WTC11 (cell line): ENCODE measurements around the gene MED9. TPM values are rescaled to one million over a fixed set of nuclear protein-coding genes. Genes with fewer than 3 reads are reported as not detected.

Experiments used
- ATAC-seq: fragments of 200-7000 bp; cut with Tn5 transposase; 2 replicates; pipeline ENCODE4 v1.10.0; 2021; ENCODE audit warnings: mild to moderate bottlenecking, moderate library complexity
- CTCF ChIA-PET: fragments of 300-600 bp; sonication (Branson Sonifier 250); formaldehyde crosslinking; loops from one replicate; lab custom pipeline; 2021; ENCODE audit warnings: antibody characterized with exemption; lab: Charles Lee
- POLR2A ChIA-PET: fragments of 350-600 bp; sonication (Branson Sonifier 250); formaldehyde crosslinking; loops from one replicate; lab custom pipeline; 2021; ENCODE audit warnings: antibody characterized with exemption; lab: Charles Lee
- DNase-seq: peaks from one replicate; pipeline ENCODE4 v3.0.0; 2021; ENCODE audit warnings: low spot score
- H3K27ac Mint-ChIP-seq: 2 replicates; pipeline ENCODE4 v1.8.0; 2021; ENCODE audit warnings: mixed read lengths
- H3K27me3 Mint-ChIP-seq: 2 replicates; pipeline ENCODE4 v1.8.0; 2021; ENCODE audit warnings: low read depth, mild to moderate bottlenecking, moderate library complexity, mixed read lengths
- H3K36me3 Mint-ChIP-seq: 2 replicates; pipeline ENCODE4 v1.8.0; 2021; ENCODE audit warnings: mixed read lengths
- H3K4me1 Mint-ChIP-seq: 2 replicates; pipeline ENCODE4 v1.8.0; 2022; ENCODE audit warnings: mixed read lengths
- H3K4me3 Mint-ChIP-seq: 2 replicates; pipeline ENCODE4 v1.8.0; 2021; ENCODE audit warnings: mild to moderate bottlenecking, moderate library complexity, mixed read lengths
- H3K9me3 Mint-ChIP-seq: 2 replicates; pipeline ENCODE4 v1.8.0; 2021; ENCODE audit warnings: mixed read lengths
- E2F1 ChIP-seq: sonication (generic); formaldehyde crosslinking; IDR thresholded peaks from 2 replicates; pipeline ENCODE4 v1.8.0; 2022; ENCODE audit warnings: mild to moderate bottlenecking, missing genetic modification reagents
- ETV6 ChIP-seq: sonication (generic); formaldehyde crosslinking; IDR thresholded peaks from 2 replicates; pipeline ENCODE4 v1.8.1; 2022; ENCODE audit warnings: mild to moderate bottlenecking, missing genetic modification reagents
- FOXP4 ChIP-seq: sonication (generic); formaldehyde crosslinking; IDR thresholded peaks from 2 replicates; pipeline ENCODE4 v1.8.0; 2022; ENCODE audit warnings: mild to moderate bottlenecking, missing genetic modification reagents
- MLX ChIP-seq: sonication (generic); formaldehyde crosslinking; IDR thresholded peaks from 2 replicates; pipeline ENCODE4 v1.8.1; 2023; ENCODE audit warnings: mild to moderate bottlenecking, missing genetic modification reagents, moderate library complexity
- NR1H2 ChIP-seq: sonication (generic); formaldehyde crosslinking; IDR thresholded peaks from 2 replicates; pipeline ENCODE4 v1.9.0; 2021; ENCODE audit warnings: mild to moderate bottlenecking, moderate library complexity, missing genetic modification reagents
- NR3C1 ChIP-seq: sonication (generic); formaldehyde crosslinking; conservative IDR thresholded peaks from 2 replicates; pipeline ENCODE4 v1.8.1; 2023; ENCODE audit warnings: low read depth, mild to moderate bottlenecking, missing genetic modification reagents
- OVOL2 ChIP-seq: fragments of 250-450 bp; sonication (Bioruptor Pico); IDR thresholded peaks from 2 replicates; pipeline ENCODE4 v1.9.0; 2021; ENCODE audit warnings: mild to moderate bottlenecking, borderline replicate concordance
- STAT6 ChIP-seq: sonication (generic); formaldehyde crosslinking; conservative IDR thresholded peaks from 2 replicates; pipeline ENCODE4 v1.8.1; 2023; ENCODE audit warnings: mild to moderate bottlenecking, low read depth, missing genetic modification reagents, moderate library complexity
- TEAD1 ChIP-seq: sonication (generic); formaldehyde crosslinking; IDR thresholded peaks from 2 replicates; pipeline ENCODE4 v1.8.0; 2022; ENCODE audit warnings: mild to moderate bottlenecking, missing genetic modification reagents
- total RNA-seq: library from RNA; stranded (reverse); gene quantifications from 3 replicates; pipeline ENCODE4 v1.2.3, GENCODE V29; 2021

Gene MED9
- total RNA-seq, 1 experiment from 2014 or later = 21.1 TPM

- DNase-seq (no peak), ATAC-seq (no peak)
- Mint-ChIP-seq H3K9me3 (0 out of 2 replicates have a peak, but pooled peaks cover 6% of the 10 kb centered on the region), H3K27me3 (no peaks in the 10 kb centered on the region; the same call in 1 of the 2 replicates), H3K27ac (peak overlapping the region; percentile 41; the same call in 1 of the 2 replicates), H3K36me3 (peaks cover 5% of the 10 kb centered on the region; the same call in 1 of the 2 replicates), H3K4me3 (no peak overlapping the region), H3K4me1 (peaks cover 21% of the 10 kb centered on the region)
- TF ChIP-seq NR1H2 (no peak), STAT6 (CRISPR knock-in tag) (no peak), E2F1 (CRISPR knock-in tag) (no peak), NR3C1 (no peak), MLX (CRISPR knock-in tag) (no peak), OVOL2 (no peak), FOXP4 (CRISPR knock-in tag) (no peak)
- POLR2A ChIA-PET = interaction anchor here (1.3 kb wide), 1 partner anchor 12 kb away, joined by 3 read pairs; no protein-coding TSS in a partner anchor
- CTCF ChIA-PET = interaction anchor here (0.6 to 1.7 kb wide), 5 partner anchors 11 to 54 kb away, joined by 3 to 11 read pairs (median 3); partner anchors contain the start of gene RASD1
These were observed 50.7 kb downstream of the MED9 start for GRCh38 chr17:17527534-17527933.

GRCh38 chr17:17527956-17528500 is 51.2 kb downstream of the MED9 start:
- Mint-ChIP-seq H3K27me3 (no peaks in the 10 kb centered on the region; the same call in 1 of the 2 replicates), H3K4me3 (no peak overlapping the region), H3K4me1 (peaks cover 19% of the 10 kb centered on the region), H3K9me3 (0 out of 2 replicates have a peak, but pooled peaks cover 6% of the 10 kb centered on the region), H3K36me3 (peaks cover 5% of the 10 kb centered on the region; the same call in 1 of the 2 replicates)
- DNase-seq (no peak), ATAC-seq (no peak)
- POLR2A ChIA-PET = interaction anchor here (1.3 kb wide), 1 partner anchor 13 kb away, joined by 3 read pairs; no protein-coding TSS in a partner anchor
- CTCF ChIA-PET = interaction anchor here (0.6 to 1.7 kb wide), 8 partner anchors 10 to 54 kb away, joined by 3 to 11 read pairs (median 3); partner anchors contain the start of gene RASD1
- TF ChIP-seq TEAD1 (CRISPR knock-in tag) = no peak
- no peak for TF ChIP-seq NR1H2
- TF ChIP-seq, all 79 proteins: peak for 0
- peak overlapping the region; percentile 49; the same call in 1 of the 2 replicates for H3K27ac Mint-ChIP-seq

GRCh38 chr17:17528696-17529652 is 52.2 kb downstream of the MED9 start:
- no peak for ATAC-seq
- Mint-ChIP-seq H3K4me1 (peaks cover 13% of the 10 kb centered on the region), H3K27ac (peak overlapping the region; percentile 45; the same call in 1 of the 2 replicates), H3K9me3 (0 out of 2 replicates have a peak, but pooled peaks cover 4% of the 10 kb centered on the region)
- DNase-seq = no peak
- no peak for TF ChIP-seq ETV6 (CRISPR knock-in tag)
- TF ChIP-seq, all 79 proteins: peak for 0
- ChIA-PET POLR2A (no interaction called here), CTCF (interaction anchor here (1.1 to 1.5 kb wide), 6 partner anchors 9 to 387 kb away, joined by 3 to 5 read pairs (median 3); no protein-coding TSS in a partner anchor)
- no peak overlapping the region for H3K4me3 Mint-ChIP-seq
- H3K36me3 Mint-ChIP-seq = peaks cover 5% of the 10 kb centered on the region; the same call in 1 of the 2 replicates
- H3K27me3 Mint-ChIP-seq = no peaks in the 10 kb centered on the region; the same call in 1 of the 2 replicates
